HCT116 (cell line): ENCODE measurements around the gene EGFL7. TPM values are rescaled to one million over a fixed set of nuclear protein-coding genes. Genes with fewer than 3 reads are reported as not detected.

Source experiments
- ATAC-seq: fragments of 200-7000 bp; cut with Tn5 transposase; 2 replicates; pipeline ENCODE4 v1.9.1; 2020; ENCODE audit warnings: mild to moderate bottlenecking, moderate library complexity
- BruUV-seq: library from RNA; stranded (reverse); fragments of 400-500 nt; replicated peaks from 2 replicates; lab custom pipeline; 2021; lab: Mats Ljungman, UMichigan
- CTCF ChIA-PET: fragments of 300-600 bp; sonication (Branson Sonifier 250); formaldehyde crosslinking; loops from one replicate; lab custom pipeline; 2021; ENCODE audit warnings: antibody characterized with exemption; lab: Charles Lee
- POLR2A ChIA-PET: fragments of 300-600, 350-600 bp; sonication (Branson Sonifier 250); formaldehyde crosslinking; loops from one replicate; lab custom pipeline; 2021; ENCODE audit warnings: antibody characterized with exemption; lab: Charles Lee
- RAD21 ChIA-PET, 2 experiments: fragments of 300-600 bp; sonication (Branson Sonifier 250); formaldehyde crosslinking; loops; one replicate each; lab custom pipeline; 2023; ENCODE audit warnings: low total read pairs in 2 of 2; ENCODE audit not compliant: uncharacterized antibody in 2 of 2, unreplicated experiment in 2 of 2, low non-redundant PET in 1 of 2; lab: Charles Lee
- DNase-seq: peaks from one replicate; pipeline ENCODE4 v3.0.0-alpha.2; 2010; ENCODE audit warnings: low read depth, low spot score
- H2AFZ ChIP-seq: fragments of 200-600 bp; shearing (Covaris generic), sonication (generic); 2 replicates; pipeline ENCODE4 v1.6.1; 2017; ENCODE audit warnings: low read depth, mixed run types, mixed read lengths, antibody characterized with exemption, low read length; ENCODE audit not compliant: poor library complexity, severe bottlenecking
- H3K27ac ChIP-seq: 2 replicates; pipeline ENCODE4 v1.5.1; 2012; ENCODE audit warnings: low read depth, low read length
- H3K27me3 ChIP-seq: fragments of 200-600 bp; sonication (generic); 2 replicates; pipeline ENCODE4 v1.6.1; 2016; ENCODE audit warnings: mixed run types, low read length, mixed read lengths; ENCODE audit not compliant: insufficient read depth
- H3K36me3 ChIP-seq, 2 experiments: fragments of 200-500 bp in 1 of 2; fragments of 200-600 bp in 1 of 2; sonication (Bioruptor generic) in 1 of 2; sonication (generic) in 1 of 2; 2 replicates each; pipeline versions ENCODE4 v1.5.1 to v1.6.1; 2014 to 2016; ENCODE audit warnings: low read length in 2 of 2, inconsistent platforms in 1 of 2, mixed read lengths in 1 of 2, mixed run types in 1 of 2; ENCODE audit not compliant: insufficient read depth in 2 of 2, control insufficient read depth in 1 of 2
- H3K4me1 ChIP-seq, 2 experiments: fragments of 200-600 bp in 1 of 2; sonication (generic) in 1 of 2; 2 replicates each; pipeline versions ENCODE4 v1.5.1 to v1.6.1; 2012 to 2017; ENCODE audit warnings: low read length in 2 of 2, inconsistent platforms in 1 of 2, mild to moderate bottlenecking in 1 of 2, mixed read lengths in 1 of 2, mixed run types in 1 of 2, moderate library complexity in 1 of 2; ENCODE audit not compliant: insufficient read depth in 2 of 2, control insufficient read depth in 1 of 2
- H3K4me2 ChIP-seq: fragments of 200-600 bp; sonication (generic); 2 replicates; pipeline ENCODE4 v1.6.1; 2017; ENCODE audit warnings: mixed run types, low read length, mixed read lengths
- H3K4me3 ChIP-seq, 2 experiments: fragments of 200-600 bp in 1 of 2; sonication (generic) in 1 of 2; replicated peaks in 1 of 2; 2 replicates each; pipeline ENCODE4 v1.5.1; 2011 to 2016; ENCODE audit warnings: low read length in 2 of 2, control low read depth in 1 of 2, low read depth in 1 of 2, mild to moderate bottlenecking in 1 of 2, mixed read lengths in 1 of 2, mixed run types in 1 of 2
- H3K79me2 ChIP-seq: fragments of 200-600 bp; sonication (generic); 2 replicates; pipeline ENCODE4 v1.6.1; 2017; ENCODE audit warnings: mild to moderate bottlenecking, mixed run types, low read length, moderate library complexity, mixed read lengths; ENCODE audit not compliant: insufficient read depth
- H3K9ac ChIP-seq: fragments of 200-600 bp; sonication (generic); 2 replicates; pipeline ENCODE4 v1.6.1; 2016; ENCODE audit warnings: low read length, mixed read lengths
- H3K9me2 ChIP-seq: fragments of 200-600 bp; sonication (generic), shearing (Covaris generic); 2 replicates; pipeline ENCODE4 v1.6.1; 2017; ENCODE audit warnings: mixed run types, mild to moderate bottlenecking, moderate library complexity; ENCODE audit not compliant: insufficient read depth
- H3K9me3 ChIP-seq, 2 experiments: fragments of 200-500 bp in 1 of 2; fragments of 200-600 bp in 1 of 2; sonication (Bioruptor generic) in 1 of 2; sonication (generic) in 1 of 2; 2 replicates each; pipeline ENCODE4 v1.6.1; 2014 to 2017; ENCODE audit warnings: low read length in 2 of 2, mixed read lengths in 2 of 2, inconsistent platforms in 1 of 2, low read depth in 1 of 2, mild to moderate bottlenecking in 1 of 2, mixed run types in 1 of 2, moderate library complexity in 1 of 2; ENCODE audit not compliant: control insufficient read depth in 1 of 2, insufficient read depth in 1 of 2
- H4K20me1 ChIP-seq: fragments of 200-600 bp; sonication (generic), shearing (Covaris generic); 2 replicates; pipeline ENCODE4 v1.6.1; 2017; ENCODE audit warnings: mixed run types, mild to moderate bottlenecking, moderate library complexity; ENCODE audit not compliant: insufficient read depth
- ATF3 ChIP-seq: IDR thresholded peaks from 2 replicates; pipeline ENCODE4 v1.6.1; 2012
- CEBPB ChIP-seq: IDR thresholded peaks from 2 replicates; pipeline ENCODE4 v1.6.1; 2012; ENCODE audit warnings: low read depth
- CTCF ChIP-seq, 3 experiments: fragments of 200-600 bp in 1 of 3; sonication (generic) in 1 of 3; IDR thresholded peaks in 2 of 3; conservative IDR thresholded peaks in 1 of 3; 2 replicates each; pipeline ENCODE4 v1.5.1; 2012 to 2017; ENCODE audit warnings: low read depth in 2 of 3, low read length in 2 of 3, antibody characterized with exemption in 1 of 3, borderline replicate concordance in 1 of 3, control low read depth in 1 of 3, mild to moderate bottlenecking in 1 of 3, mixed read lengths in 1 of 3, mixed run types in 1 of 3, moderate library complexity in 1 of 3; ENCODE audit not compliant: insufficient read depth in 1 of 3
- ELF1 ChIP-seq: IDR thresholded peaks from 2 replicates; pipeline ENCODE4 v1.6.1; 2012; ENCODE audit warnings: low read depth, borderline replicate concordance
- EZH2 ChIP-seq: fragments of 200-600 bp; sonication (generic); IDR thresholded peaks from 2 replicates; pipeline ENCODE4 v1.6.1; 2017; ENCODE audit warnings: antibody characterized with exemption, mixed run types
- MAX ChIP-seq: IDR thresholded peaks from 2 replicates; pipeline ENCODE4 v1.6.1; 2012
- POLR2AphosphoS5 ChIP-seq: IDR thresholded peaks from 2 replicates; pipeline ENCODE4 v1.6.1; 2011; ENCODE audit warnings: mild to moderate bottlenecking, low read depth, low read length, moderate library complexity
- SIN3A ChIP-seq: IDR thresholded peaks from 2 replicates; pipeline ENCODE4 v1.6.1; 2012; ENCODE audit warnings: low read depth
- SRF ChIP-seq: IDR thresholded peaks from 2 replicates; pipeline ENCODE4 v1.6.1; 2012; ENCODE audit warnings: low read depth
- YY1 ChIP-seq: IDR thresholded peaks from 2 replicates; pipeline ENCODE4 v1.6.1; 2011; ENCODE audit warnings: low read length, low read depth, moderate library complexity, mild to moderate bottlenecking; ENCODE audit not compliant: insufficient replicate concordance; ENCODE audit errors: extremely low read depth
- ZBTB33 ChIP-seq: IDR thresholded peaks from 2 replicates; pipeline ENCODE4 v1.6.1; 2011; ENCODE audit warnings: mild to moderate bottlenecking, low read length, moderate library complexity; ENCODE audit not compliant: insufficient replicate concordance; ENCODE audit errors: extremely low read depth
- intact Hi-C: fragments of 100-400 bp; cut with micrococcal nuclease; formaldehyde crosslinking; loops from 2 replicates; pipeline ENCODE4 v1.10.0; 2022
- total RNA-seq: library from RNA; stranded (reverse); gene quantifications from one replicate; pipeline ENCODE4 v1.2.1, GENCODE V29; 2021; ENCODE audit not compliant: unreplicated experiment

The EGFL7 gene
- total RNA-seq, 1 experiment from 2014 or later = 82.0 TPM

GRCh38 chr9:136685790-136686533 is 23.2 kb downstream of the EGFL7 start:
- Histone ChIP-seq H3K4me1 (peaks cover 27 to 38% of the 10 kb centered on the region in 2 experiments), H3K36me3 (no peaks in the 10 kb centered on the region), H2AFZ (no peak overlapping the region), H3K9me3 (no peaks in the 10 kb centered on the region), H3K9me2 (no peaks in the 10 kb centered on the region), H3K27me3 (no peaks in the 10 kb centered on the region), H3K79me2 (peaks cover 38% of the 10 kb centered on the region), H3K9ac (peak overlapping the region; percentile 91), H3K4me3 (peak overlapping the region; percentile 81 to 89), H3K4me2 (peak overlapping the region; percentile 97), H3K27ac (peak overlapping the region; percentile 86), H4K20me1 (no peaks in the 10 kb centered on the region)
- POLR2A ChIA-PET = no interaction called here
- TSS peak; percentile 49 for BruUV-seq
- RAD21 ChIA-PET = no interaction called here
- TF ChIP-seq ZBTB33 (no peak), CTCF (IDR thresholded peaks at IDR 0.05 in 2 of 3, conservative IDR thresholded peaks at IDR 0.05 in 1 of 3; ENCODE audit: borderline replicate concordance in 1 of 3, insufficient read depth in 1 of 3, low read depth in 2 of 3, low read length in 2 of 3) (no peak), ELF1 (no peak), CEBPB (no peak), MAX (no peak), EZH2 (no peak), POLR2AphosphoS5 (no peak), ATF3 (no peak), SIN3A (no peak), SRF (no peak), YY1 (no peak)
- intact Hi-C loops = loop anchor here (2.0 kb wide), 1 partner anchor 15 kb away; no protein-coding TSS in a partner anchor
- ATAC-seq (no peak), DNase-seq (no peak)
- CTCF ChIA-PET = interaction anchor here (1.4 kb wide), 1 partner anchor 15 kb away, joined by 6 read pairs; no protein-coding TSS in a partner anchor
